Erythroblast (primary cell): ENCODE measurements around the gene NKAPL.

ENCODE experiments used
- GATA1 ChIP-seq: IDR thresholded peaks from 2 replicates; pipeline ENCODE4 v1.6.1; 2011; ENCODE audit warnings: low read depth, mild to moderate bottlenecking, control low read depth, low read length, moderate library complexity
- POLR2A ChIP-seq: IDR thresholded peaks from 2 replicates; pipeline ENCODE4 v1.6.1; 2011; ENCODE audit warnings: mild to moderate bottlenecking, low read length

DNA sequence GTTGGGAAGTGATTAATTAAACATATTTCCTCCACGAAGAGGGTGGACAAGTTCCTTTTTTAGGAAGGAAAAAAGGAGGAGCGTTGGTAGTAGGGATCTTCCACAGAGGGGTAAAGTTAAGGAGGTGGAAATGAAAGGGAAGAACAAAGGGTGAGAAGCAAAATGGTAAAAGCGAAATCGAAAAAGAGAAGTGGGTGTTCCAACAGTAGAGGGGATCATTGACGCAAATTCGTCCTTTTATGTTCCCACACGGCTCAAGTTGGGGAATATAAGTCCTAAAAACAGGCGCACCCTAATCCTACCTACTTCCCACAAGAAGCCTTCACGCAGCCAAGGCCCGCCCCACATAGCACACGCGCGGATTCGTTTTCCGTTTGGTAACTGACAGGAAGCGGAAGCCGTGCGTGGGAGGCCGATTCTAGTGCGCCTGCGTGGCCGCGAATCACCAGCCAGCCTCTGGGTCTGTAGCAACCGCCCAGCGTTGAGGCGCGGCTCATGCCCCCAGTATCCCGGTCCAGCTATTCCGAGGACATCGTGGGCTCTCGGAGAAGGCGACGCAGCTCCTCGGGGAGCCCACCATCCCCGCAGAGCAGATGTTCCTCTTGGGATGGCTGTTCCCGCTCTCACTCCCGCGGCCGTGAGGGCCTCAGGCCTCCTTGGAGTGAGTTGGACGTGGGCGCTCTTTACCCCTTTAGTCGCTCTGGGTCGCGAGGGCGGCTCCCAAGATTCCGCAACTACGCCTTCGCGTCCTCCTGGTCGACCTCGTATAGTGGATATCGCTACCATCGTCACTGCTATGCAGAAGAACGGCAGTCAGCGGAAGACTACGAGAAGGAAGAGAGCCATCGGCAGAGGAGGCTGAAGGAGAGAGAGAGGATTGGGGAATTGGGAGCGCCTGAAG, at the start of gene NKAPL:
- TF ChIP-seq POLR2A (no peak), GATA1 (no peak)
